Frontal cortex (tissue), 4 donors: Measurements from ENCODE around the gene MAML3. TPM values are rescaled to one million over a fixed set of nuclear protein-coding genes. Genes with fewer than 3 reads are reported as not detected.

Experiments used
- DNase-seq, 2 donors: peaks; one replicate each; pipeline ENCODE4 v3.0.0; 2012; ENCODE audit warnings: low spot score in 2 of 2
- FAIRE-seq: peaks from 2 replicates; lab custom pipeline; 2012; peaks lifted over from hg19 to GRCh38; lab: Jason Lieb, UNC
- total RNA-seq: library from RNA; depleted of rRNA; stranded (reverse); fragments of >200 nt; gene quantifications from one replicate; pipeline ENCODE4 v1.2.3, GENCODE V29; 2014
- donor health status: control.
- donor health status: control.
- donor health status: control.

The MAML3 gene
- total RNA-seq, 1 donor from 2014 or later, result 7.7 TPM

DNA sequence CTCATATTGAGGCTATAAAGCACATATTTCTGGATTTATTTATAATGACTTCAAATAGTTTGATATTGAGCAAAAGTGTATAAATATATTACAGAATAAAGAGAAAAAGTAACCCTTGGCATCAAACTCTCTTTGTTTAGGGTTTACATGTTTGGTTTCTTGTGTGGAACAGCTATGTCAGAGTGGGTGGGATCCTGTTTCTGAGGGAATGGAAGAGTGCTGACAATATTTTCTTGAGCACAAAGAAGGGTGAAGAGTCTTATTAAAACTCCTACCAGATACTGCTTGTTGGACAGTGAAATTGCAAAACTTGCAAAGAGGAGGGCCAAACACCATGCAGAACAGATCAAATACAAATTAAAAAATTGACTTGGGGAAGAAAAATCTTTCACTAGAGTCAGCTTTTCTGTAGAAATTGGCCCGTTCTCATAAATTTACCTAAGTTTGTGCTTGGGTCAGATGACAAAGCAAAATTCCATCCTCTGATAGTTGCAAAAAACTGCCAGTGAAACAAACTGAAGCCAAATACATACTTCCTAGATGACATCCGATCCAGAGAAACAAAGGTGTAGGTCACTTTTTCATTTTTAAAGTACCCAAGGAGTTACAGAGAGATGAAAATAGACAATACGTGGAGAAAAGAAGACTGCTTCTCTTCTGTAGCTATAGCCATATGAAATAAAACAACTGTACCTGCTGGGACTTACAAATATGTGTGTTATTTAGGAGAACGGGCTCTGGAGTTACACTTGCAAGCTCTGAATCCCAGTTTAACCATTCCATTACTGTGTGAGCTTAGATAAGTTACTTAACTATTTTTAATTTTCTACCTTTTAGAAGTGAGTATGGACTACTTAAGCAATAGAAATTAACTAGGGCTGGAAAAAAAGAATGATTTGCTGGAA is 133.3 kb downstream of the MAML3 start:
- FAIRE-seq (no peak), DNase-seq (no peak)

DNA sequence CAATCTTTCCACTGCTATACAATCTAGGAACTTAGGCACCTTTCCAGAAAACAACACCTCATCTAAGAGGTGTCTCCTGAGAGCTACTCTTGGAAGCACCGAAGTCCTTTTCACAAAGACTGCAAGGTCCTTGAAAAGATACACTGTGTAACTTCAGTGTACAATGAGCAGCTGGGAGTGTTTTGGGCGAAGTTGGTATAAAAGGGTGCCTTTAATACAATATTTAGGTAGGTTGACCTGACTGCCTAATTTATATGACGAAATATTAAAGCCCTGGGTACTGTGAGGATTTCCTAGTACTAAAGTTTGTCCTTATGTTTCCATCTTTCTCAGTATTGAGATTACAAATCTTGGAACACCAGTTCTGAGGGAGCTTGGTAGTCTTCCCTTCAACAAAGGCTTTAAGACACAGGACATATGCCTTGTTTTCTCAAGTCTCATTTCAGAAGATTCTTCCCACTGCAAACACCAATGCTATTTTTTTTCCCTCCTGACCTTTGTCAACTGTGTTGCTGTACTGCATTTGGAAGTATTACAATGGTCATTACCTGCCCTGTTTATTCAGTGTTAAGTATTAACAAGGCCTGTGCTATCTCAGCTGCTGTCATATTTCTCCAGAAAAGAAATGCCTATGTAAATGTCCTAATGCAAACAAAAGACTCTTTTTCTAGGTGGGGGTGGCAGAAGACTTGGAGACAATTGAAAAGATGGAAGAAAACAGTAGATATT is 134.2 kb downstream of the MAML3 start:
- FAIRE-seq, result no peak
- no peak for DNase-seq

DNA sequence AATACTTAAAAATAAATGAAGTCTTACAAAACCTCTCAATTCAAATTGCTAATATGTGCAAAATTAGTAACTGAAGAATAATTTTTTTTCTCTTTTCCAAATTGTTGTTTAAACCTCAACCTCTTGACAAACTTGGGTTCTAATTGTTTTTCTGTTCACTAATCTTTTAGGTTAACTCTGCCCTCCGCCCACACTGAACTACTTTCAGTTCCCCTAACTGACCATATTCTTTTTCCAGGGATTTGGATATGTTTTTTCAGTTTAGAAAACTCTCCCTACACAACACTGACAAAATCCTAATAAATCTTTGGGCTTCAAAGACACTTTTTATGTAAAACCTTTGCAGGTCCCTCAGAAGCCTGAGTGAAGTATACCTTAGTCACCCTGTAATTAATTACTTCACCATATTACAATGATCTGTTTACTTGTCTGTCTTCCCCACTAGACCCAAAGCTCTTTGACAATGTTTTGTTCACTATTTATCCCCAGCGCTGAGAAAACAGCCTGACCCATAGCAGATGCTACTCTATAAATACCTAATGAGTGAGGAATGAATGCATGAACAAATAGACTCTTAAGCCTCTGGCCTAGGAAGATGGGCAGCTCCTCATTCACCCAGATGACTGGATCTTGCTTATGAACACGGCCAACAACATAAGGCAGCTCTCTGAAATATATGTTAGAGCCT is 134.9 kb downstream of the MAML3 start:
- DNase-seq, result no peak
- no peak for FAIRE-seq

DNA sequence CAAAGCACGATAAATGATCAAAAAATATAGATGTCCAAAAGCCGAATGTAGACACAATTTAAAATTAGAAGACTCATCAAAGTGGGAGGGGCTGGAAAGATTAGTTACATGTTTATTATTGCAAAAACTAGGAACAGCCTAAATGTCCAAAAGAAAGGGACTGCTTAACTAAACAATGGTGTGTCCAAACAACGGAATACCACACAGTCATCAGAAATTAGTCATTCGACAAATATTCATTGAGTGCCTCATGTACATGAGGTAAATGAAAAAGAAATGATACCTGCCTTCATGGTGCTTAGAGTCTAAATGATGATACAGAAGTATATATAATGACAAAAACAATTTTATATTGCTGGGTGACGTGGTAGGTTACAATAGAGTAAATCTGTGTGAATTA is 139.7 kb downstream of the MAML3 start:
- no peak for DNase-seq
- no peak for FAIRE-seq

DNA sequence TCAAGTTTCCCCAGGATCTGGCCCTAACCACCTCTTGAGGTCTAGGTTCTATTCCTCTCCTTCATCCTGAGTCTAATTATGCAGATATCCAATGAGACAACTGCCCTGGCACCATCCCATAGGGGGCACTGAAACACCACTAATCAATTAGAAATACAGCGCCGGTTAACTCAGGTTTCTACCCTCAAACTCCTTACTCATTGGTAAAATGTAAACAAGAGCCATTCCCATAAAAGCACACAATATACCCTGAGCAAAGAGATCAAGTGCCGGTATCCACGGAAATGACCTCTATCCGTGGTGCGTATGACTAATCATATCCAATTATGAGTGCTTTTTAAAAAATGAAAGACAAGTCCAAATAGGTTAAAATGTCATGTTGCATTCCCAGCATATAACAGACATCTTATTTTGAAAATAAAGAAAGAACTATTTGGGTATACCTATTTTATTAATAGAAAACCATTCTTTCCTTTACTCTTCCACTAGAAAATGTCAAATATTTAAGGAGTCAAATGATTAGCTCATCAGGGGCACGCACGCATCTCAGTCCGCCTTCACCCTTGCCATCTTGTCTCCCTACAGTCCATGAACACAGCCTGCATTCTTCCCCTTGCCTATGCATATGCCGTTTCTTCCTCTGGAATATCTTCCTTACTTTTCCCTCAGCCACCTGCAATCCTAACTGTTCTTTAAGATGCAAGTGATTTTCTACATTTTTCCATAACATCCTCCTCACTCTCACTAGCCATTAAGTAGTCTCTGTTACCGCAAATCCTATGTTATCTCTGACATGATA is 141.1 kb downstream of the MAML3 start:
- DNase-seq (peak; percentile 27 to 29), FAIRE-seq (no peak)

DNA sequence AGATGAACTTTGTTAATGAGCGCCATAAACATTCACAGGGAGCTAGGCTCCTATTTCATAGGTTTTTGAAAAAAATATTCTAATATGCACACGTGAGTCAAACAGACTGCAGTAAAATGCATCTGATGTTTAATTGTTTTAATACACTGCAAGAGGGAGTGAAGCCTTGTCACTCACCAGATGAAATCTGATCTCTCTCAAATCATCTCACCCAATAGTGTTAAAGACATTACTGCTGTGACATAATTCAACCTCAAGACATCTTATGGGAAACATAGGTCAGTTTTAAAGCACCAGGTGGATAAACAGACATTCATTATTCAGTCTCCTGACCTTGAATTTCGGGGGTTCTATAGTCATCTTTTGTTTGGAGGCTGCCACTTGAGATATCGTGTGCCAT is 148.3 kb downstream of the MAML3 start:
- DNase-seq (no peak), FAIRE-seq (no peak)

DNA sequence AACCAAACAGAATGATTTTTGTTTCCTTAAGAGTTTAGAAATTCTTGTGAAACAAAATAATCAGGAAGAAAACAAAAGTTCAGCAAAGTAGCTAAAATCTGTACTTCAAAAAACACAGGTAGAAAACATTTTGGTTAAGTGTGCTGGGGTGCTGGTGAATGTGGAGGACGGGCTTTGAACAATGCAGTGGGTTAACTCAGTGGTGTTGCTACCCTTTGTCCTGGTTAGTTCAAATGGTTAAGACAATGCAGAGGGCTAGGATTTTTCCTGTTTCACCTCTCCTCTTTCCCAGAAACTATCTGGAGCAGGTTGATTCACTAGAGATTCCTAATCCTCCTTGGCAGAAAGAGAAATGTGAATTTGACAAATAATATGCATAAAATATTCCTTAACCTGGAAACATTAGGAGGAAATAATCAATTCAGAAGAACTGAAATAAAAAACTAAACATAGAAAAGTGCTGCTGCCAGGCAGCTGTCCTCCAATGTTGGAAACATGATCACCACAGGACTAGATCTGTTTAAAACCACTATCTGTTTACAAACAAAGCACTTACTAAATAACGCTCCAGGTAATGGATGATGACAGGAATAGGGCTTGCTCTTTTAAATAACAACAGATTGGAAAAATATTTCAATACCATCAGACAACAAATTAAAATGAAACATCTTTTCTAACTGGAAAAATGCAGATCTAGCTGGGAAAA is 148.9 kb downstream of the MAML3 start:
- FAIRE-seq, result no peak
- no peak for DNase-seq

DNA sequence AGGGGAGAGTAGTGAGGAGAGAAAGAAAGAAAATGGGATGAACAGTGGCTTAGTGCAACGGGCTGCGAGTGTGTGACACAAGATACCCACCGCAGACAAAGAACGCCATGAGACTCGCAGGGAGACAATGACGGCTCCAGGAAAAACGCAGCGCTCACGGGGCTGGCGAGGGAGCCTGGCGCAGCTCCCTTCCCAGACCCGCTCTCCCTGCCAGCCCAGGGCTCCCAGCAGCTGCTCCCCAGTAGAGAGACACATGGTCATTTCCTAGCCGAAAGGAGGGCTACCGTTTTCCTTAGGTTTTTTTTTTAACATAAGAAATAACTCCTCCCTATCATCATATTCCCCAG is 149.5 kb downstream of the MAML3 start:
- DNase-seq, result peak; percentile 21 to 49
- no peak for FAIRE-seq

DNA sequence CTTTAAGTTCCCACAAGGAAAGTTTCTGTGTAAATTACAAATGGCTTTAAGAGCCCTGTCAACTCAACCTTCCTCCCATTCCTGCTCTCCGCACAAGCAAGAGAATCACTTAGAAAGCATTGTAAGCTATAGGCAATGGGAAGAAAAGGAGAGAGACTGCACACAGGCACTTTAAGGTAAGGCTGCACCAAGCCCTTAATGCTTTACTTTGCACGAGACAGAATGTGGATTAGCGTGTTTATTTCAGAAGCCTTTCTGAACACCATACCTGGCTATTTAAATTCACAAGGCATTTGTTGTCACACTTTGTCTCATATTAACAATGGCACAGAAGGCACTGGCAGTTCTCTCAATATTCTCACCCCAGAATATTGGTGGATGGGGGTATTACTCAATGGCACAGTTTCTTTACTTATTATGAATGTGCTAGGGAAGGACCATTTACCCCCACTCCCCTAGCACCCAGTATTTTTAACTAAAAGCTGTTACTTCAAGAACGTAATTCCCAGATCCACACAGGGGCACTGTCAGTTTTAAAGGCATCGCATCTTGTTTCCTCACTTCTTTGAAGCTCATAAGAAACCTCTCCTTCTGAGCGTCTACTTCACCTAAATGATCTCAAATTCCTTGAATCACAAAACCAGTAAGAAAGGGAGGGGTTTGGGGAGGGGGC is 150.0 kb downstream of the MAML3 start:
- no peak for FAIRE-seq
- no peak for DNase-seq

DNA sequence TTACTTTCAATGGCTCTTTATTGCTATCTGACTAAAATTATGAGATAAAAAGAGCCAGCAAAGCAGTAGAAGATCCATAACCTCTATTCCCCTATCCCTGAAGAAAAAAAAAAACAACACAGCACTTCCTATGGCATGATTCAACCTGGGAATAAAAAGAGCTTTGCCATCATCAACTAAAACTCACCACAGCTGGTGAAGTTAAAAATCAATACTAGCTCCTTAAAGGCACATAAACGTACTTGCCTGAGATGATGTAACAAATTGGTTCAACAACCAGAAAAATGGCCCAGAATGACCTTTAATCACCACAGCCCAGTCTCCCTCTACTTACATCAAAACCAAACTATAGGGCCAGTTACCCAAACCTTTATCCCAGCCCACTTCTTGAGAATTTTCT is 153.8 kb downstream of the MAML3 start:
- no peak for FAIRE-seq
- no peak for DNase-seq

DNA sequence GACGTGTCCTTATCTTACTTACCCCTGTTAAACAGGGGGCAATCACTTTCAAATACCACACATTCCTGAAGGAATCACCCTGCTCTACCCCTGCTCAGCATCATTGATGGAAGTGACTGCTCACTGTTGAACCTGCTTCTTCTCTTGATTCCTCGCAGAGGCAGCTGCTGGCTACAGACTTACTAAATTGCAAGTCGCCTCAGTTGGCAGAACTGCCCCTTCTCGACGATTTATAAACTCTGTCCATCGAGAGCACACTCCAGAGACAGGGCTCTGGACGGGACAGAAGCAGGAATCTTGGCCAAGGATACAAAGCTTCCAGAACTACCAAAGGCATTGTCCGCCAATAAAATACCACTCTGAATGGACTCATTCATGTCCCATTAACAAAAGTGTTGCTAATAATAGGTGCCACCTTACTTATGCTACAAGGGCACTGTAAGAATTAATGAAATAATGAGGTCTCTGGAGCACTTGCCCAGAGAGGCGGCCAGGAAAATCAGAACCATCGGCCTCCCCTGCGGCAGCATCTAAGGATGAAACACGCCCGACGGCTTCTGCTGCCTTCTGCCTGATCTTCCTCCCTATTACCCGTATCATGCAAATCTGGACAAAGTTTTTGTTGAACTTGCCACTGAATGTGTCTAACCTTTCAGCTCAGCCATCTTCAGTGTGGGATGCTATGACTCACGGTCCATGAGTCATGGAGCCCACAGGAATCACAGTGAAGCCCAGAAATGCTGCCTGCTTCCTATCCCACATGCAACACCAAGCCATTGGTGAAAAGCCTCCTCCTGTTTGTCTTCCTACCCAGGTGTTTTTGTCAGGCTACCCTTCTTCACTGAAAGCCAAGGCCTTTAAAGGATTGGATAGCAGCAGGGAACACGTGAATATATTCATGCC is 164.9 kb downstream of the MAML3 start:
- no peak for FAIRE-seq
- DNase-seq, result peak in 1 of 2 donors; percentile 25

DNA sequence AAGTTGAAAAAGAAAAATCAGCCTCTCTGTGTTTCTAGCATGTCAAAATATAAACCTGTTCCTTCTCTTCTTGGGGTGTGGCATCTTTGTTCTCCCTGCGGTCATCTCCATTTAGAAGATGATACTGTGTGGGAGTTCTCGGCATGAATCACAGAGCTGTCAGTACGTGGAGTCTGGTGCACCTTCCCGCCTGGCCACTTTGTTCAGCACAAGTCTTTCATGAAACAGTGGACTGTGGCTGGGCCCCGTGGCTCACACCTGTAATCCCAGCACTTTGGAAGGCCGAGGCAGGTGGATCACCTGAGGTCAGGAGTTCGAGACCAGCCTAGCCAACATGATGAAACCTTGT is 166.5 kb downstream of the MAML3 start:
- FAIRE-seq (no peak), DNase-seq (no peak)

DNA sequence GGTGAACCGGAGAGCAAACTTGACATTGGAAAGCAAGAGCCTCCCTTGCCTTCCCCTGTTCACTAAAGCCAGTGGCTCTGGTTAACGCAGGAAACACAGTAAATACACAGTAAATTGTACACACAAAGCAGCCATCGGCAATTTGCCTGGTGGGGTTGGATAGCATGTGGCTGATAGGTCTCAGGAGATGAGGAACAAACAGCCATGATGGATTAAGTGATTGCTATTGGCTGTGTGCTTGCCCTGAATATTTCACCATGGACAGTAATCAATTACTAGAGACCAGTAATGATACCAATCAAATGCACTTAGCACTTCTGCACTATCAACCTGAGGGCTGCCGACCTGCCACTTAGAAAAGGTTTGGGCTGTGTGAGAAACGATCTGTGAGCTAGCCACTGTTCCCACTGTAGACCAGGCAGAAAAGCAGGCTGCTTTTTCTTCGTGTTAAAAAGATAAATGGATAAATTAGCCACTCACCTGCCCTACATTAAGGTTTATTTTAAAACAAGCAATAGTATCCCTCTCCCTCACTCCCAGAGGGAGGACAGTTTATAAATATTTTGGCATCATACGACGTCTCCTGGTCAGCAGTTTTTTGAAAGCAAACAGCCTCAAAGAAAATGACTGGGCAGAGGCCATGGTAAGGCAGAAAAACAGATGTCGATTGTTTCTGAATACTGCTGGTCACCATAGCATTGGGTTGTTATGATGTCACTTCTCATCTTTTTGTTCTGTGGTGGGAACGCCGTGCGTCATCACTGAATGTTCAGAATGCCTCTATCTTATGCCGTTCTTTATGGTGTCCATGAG is 167.1 kb downstream of the MAML3 start:
- DNase-seq (no peak), FAIRE-seq (no peak)

DNA sequence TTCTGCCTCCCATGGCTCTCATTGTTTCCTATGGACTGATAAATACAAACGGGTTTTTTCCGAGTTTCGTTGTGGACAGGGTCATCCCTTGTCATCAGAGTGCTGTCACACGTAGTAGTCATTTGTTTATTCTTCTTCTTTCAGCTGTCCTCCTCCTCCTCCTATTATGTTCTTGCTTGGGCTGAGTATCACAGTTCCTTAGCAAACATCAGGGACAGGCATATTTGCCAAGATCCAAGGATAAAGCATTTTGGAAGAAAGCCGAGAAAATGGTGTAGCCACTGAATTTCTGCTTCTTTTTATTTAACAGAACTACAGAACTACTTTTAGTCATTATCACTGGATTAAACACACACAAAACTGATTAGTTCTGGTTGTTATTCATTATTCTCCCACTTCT is 167.9 kb downstream of the MAML3 start:
- FAIRE-seq (no peak), DNase-seq (no peak)

DNA sequence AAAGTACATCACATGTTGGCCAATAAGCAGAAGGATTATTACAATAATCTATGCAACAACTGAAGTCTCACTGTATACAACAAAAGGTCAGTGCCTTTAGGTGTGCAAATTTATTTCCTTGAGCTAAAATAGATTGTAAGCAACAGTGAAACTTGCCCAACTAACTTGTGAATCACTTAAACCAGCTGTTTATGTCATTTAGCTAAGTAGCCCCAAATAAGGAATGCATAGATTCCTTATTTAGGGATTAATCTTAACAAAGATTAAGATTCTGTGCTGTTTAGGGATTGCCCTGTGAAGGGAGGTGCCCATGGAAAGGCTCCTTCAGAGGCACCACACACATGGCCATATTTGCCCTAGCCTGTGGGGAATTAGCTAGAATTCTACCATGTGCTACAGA is 168.6 kb downstream of the MAML3 start:
- FAIRE-seq (no peak), DNase-seq (no peak)

DNA sequence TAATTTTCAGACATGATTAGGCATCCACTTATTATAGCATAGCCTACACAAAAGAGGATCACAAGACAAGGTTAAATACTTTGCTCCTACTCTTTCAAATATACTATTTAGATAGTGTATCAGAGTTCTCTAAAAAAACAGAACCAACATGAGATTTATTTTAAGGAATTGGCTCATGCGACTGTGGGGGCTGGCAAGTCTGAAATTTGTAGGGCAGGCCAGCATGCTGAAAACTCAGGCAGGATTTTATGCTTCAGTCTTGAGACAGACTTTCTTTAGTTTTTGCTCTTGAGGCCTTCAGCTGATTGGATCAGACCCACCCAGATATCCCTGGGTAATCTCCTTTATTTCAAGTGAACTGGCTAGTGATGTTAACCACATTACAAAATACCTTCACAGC is 169.5 kb downstream of the MAML3 start:
- FAIRE-seq (no peak), DNase-seq (no peak)

DNA sequence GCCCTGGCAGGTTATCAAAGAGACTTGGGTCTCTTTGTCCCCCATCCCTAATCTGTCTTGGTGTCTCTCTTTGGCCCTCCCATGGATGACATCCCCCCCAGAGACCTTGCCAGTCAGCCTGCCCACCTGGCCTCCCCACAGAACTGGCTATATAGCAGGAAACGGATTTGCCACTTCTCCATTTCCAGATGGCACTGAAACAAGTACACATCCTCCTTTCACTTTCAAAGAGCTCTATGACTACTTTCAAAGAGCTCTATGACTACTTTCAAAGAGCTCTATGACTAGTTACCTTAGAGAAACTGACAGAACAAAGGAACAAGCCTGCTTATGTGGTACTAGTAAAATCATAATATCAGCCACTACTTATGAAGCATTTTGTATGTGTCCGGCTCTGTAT is 175.3 kb downstream of the MAML3 start:
- no peak for FAIRE-seq
- no peak for DNase-seq
